K562 (cell line): ENCODE data around the gene VPS9D1. TPM values are rescaled to one million over a fixed set of nuclear protein-coding genes. Genes with fewer than 3 reads are reported as not detected.

Source experiments
- ATAC-seq: fragments of 200-7000 bp; cut with Tn5 transposase; 3 replicates; pipeline ENCODE4 v1.9.1; 2020; ENCODE audit warnings: moderate library complexity
- BruUV-seq: library from RNA; stranded (reverse); fragments of 400-500 nt; replicated peaks from 2 replicates; lab custom pipeline; 2021; lab: Mats Ljungman, UMichigan
- CTCF ChIA-PET: fragments of 300-600 bp; formaldehyde crosslinking; extraction: SDS; loops from one replicate; lab custom pipeline; 2021; ENCODE audit warnings: low intra/inter-chr PET ratio; lab: Yijun Ruan, JAX
- POLR2A ChIA-PET: fragments of 300-600, 350-650 bp; sonication (Branson Sonifier 250); formaldehyde crosslinking; extraction: SDS; loops from one replicate; lab custom pipeline; 2021; ENCODE audit warnings: antibody characterized with exemption, inconsistent platforms; lab: Yijun Ruan, JAX
- DNase-seq, 4 experiments: peaks; one replicate each; pipeline versions ENCODE4 v3.0.0 to v3.0.0-alpha.2; 2011 to 2018; ENCODE audit warnings: low spot score in 3 of 4, mixed read lengths in 3 of 4; ENCODE audit errors: extremely low read depth in 1 of 4
- FAIRE-seq: peaks from 2 replicates; lab custom pipeline; 2011; peaks lifted over from hg19 to GRCh38; lab: Jason Lieb, UNC
- H2AFZ ChIP-seq: 2 replicates; pipeline ENCODE4 v1.6.0; 2011; ENCODE audit warnings: low read depth, low read length, control low read depth, inconsistent platforms
- H3K27ac ChIP-seq: fragments of 200-600 bp; 3 replicates; pipeline ENCODE4 v1.8.0; 2011; ENCODE audit warnings: low read depth, mild to moderate bottlenecking, control low read depth, inconsistent platforms, low read length, moderate library complexity, mixed read lengths; ENCODE audit errors: extremely low read depth
- H3K27me3 ChIP-seq, 2 experiments: fragments of 300-600 bp in 1 of 2; 2 replicates in 1 of 2; 3 replicates in 1 of 2; pipeline versions ENCODE4 v1.6.0 to v1.8.0; 2011; ENCODE audit warnings: inconsistent platforms in 2 of 2, low read length in 2 of 2, mild to moderate bottlenecking in 1 of 2, mixed read lengths in 1 of 2, moderate library complexity in 1 of 2; ENCODE audit not compliant: control insufficient read depth in 2 of 2, insufficient read depth in 2 of 2
- H3K36me3 ChIP-seq: fragments of 300-600 bp; 3 replicates; pipeline ENCODE4 v1.8.0; 2011; ENCODE audit warnings: mild to moderate bottlenecking, low read length, inconsistent platforms; ENCODE audit not compliant: control insufficient read depth, insufficient read depth
- H3K4me1 ChIP-seq, 2 experiments: fragments of 200-600 bp in 1 of 2; replicated peaks in 1 of 2; 2 replicates in 1 of 2; 3 replicates in 1 of 2; pipeline versions ENCODE4 v1.5.1 to v1.8.0; 2011; ENCODE audit warnings: inconsistent platforms in 2 of 2, low read length in 2 of 2, mild to moderate bottlenecking in 1 of 2, mixed read lengths in 1 of 2, moderate library complexity in 1 of 2; ENCODE audit not compliant: control insufficient read depth in 2 of 2, insufficient read depth in 2 of 2
- H3K4me2 ChIP-seq: 2 replicates; pipeline ENCODE4 v1.6.1; 2011; ENCODE audit warnings: low read length, control low read depth, inconsistent platforms, mixed read lengths; ENCODE audit not compliant: insufficient read depth
- H3K4me3 ChIP-seq: fragments of 200-600 bp; sonication (generic), shearing (Covaris generic); 2 replicates; pipeline ENCODE4 v1.5.1; 2016; ENCODE audit warnings: control low read depth, inconsistent platforms
- H3K79me2 ChIP-seq: fragments of 200-600 bp; 3 replicates; pipeline ENCODE4 v1.8.0; 2011; ENCODE audit warnings: low read length, inconsistent platforms; ENCODE audit not compliant: control insufficient read depth, insufficient read depth
- H3K9ac ChIP-seq, 2 experiments: 2 replicates each; pipeline versions ENCODE4 v1.6.0 to v1.6.1; 2011; ENCODE audit warnings: low read depth in 2 of 2, low read length in 2 of 2, control low read depth in 1 of 2, inconsistent platforms in 1 of 2, mild to moderate bottlenecking in 1 of 2, mixed read lengths in 1 of 2; ENCODE audit not compliant: insufficient read depth in 1 of 2
- H3K9me1 ChIP-seq: one replicate; pipeline ENCODE4 v1.6.0; 2011; ENCODE audit warnings: inconsistent platforms, mild to moderate bottlenecking, low read length, moderate library complexity; ENCODE audit not compliant: control insufficient read depth, insufficient read depth
- H3K9me3 ChIP-seq: replicated peaks from 2 replicates; pipeline ENCODE4 v1.5.1; 2011; ENCODE audit warnings: low read depth, low read length, inconsistent platforms; ENCODE audit not compliant: control insufficient read depth, insufficient read depth
- H4K20me1 ChIP-seq: replicated peaks from 2 replicates; pipeline ENCODE4 v1.6.1; 2011; ENCODE audit warnings: low read length, inconsistent platforms, mixed read lengths; ENCODE audit not compliant: control insufficient read depth, insufficient read depth
- CBX5 ChIP-seq: IDR thresholded peaks from 2 replicates; pipeline ENCODE4 v1.6.1; 2014; ENCODE audit warnings: low read depth, borderline replicate concordance
- FIP1L1 ChIP-seq: fragments of 200-400 bp; formaldehyde crosslinking; IDR thresholded peaks from 2 replicates; pipeline ENCODE4 v1.6.1; 2018; ENCODE audit warnings: mild to moderate bottlenecking, low read depth, low read length; ENCODE audit not compliant: poor library complexity, severe bottlenecking
- HNRNPL ChIP-seq: fragments of 200-400 bp; formaldehyde crosslinking; IDR thresholded peaks from 2 replicates; pipeline ENCODE4 v1.6.1; 2017; ENCODE audit warnings: low read depth, mild to moderate bottlenecking, low read length
- NKRF ChIP-seq: fragments of 450-650 bp; IDR thresholded peaks from 2 replicates; pipeline ENCODE4 v1.6.1; 2016; ENCODE audit warnings: borderline replicate concordance
- POLR2A ChIP-seq: fragments of 450-650 bp; conservative IDR thresholded peaks from 2 replicates; pipeline ENCODE4 v1.6.1; 2016
- POLR2G ChIP-seq: fragments of 200-400 bp; formaldehyde crosslinking; IDR thresholded peaks from 2 replicates; pipeline ENCODE4 v1.6.1; 2017; ENCODE audit warnings: low read depth, mild to moderate bottlenecking, antibody characterized with exemption, low read length, moderate library complexity
- RBFOX2 ChIP-seq: fragments of 200-400 bp; formaldehyde crosslinking; IDR thresholded peaks from 2 replicates; pipeline ENCODE4 v1.6.1; 2017; ENCODE audit warnings: low read depth, mild to moderate bottlenecking, low read length, moderate library complexity
- RBM22 ChIP-seq: fragments of 200-400 bp; formaldehyde crosslinking; IDR thresholded peaks from 2 replicates; pipeline ENCODE4 v1.6.1; 2018; ENCODE audit warnings: low read length, low read depth; ENCODE audit not compliant: poor library complexity, severe bottlenecking
- SAP30 ChIP-seq: fragments of 200-600 bp; sonication (generic); IDR thresholded peaks from 2 replicates; pipeline ENCODE4 v1.6.1; 2012; ENCODE audit warnings: borderline replicate concordance, low read depth, mild to moderate bottlenecking, moderate library complexity, low read length, control low read depth, inconsistent platforms; ENCODE audit not compliant: insufficient read depth, poor library complexity, severe bottlenecking
- SUPT5H ChIP-seq: fragments of 450-650 bp; IDR thresholded peaks from 2 replicates; pipeline ENCODE4 v1.6.1; 2016
- TBP ChIP-seq: optimal IDR thresholded peaks from 2 replicates; pipeline ENCODE3; 2011; ENCODE audit warnings: low read depth, low read length, improper control_type of control experiment
- TFAM ChIP-seq: fragments of 250-450 bp; sonication (Bioruptor Pico); conservative IDR thresholded peaks from 2 replicates; pipeline ENCODE4 v1.5.0; 2021; ENCODE audit warnings: mild to moderate bottlenecking, moderate library complexity
- ZBTB33 ChIP-seq: sonication (generic); formaldehyde crosslinking; IDR thresholded peaks from 2 replicates; pipeline ENCODE4 v1.8.1; 2023; ENCODE audit warnings: mild to moderate bottlenecking, missing genetic modification reagents
- ZEB2 ChIP-seq: fragments of 450-650 bp; IDR thresholded peaks from 2 replicates; pipeline ENCODE4 v1.6.1; 2016
- ZKSCAN8 ChIP-seq: fragments of 200-800 bp; sonication (Bioruptor generic); IDR thresholded peaks from 2 replicates; pipeline ENCODE4 v1.6.1; 2016; ENCODE audit warnings: missing genetic modification characterization, missing compliant biosample characterization
- ZNF444 ChIP-seq: fragments of 250-450 bp; sonication (Bioruptor Pico); IDR thresholded peaks from 2 replicates; pipeline ENCODE4 v1.4.0; 2020; ENCODE audit warnings: mild to moderate bottlenecking, moderate library complexity
- ZNF445 ChIP-seq: fragments of 250-450 bp; sonication (Bioruptor Pico); IDR thresholded peaks from 2 replicates; pipeline ENCODE4 v1.4.0; 2020; ENCODE audit warnings: low read depth, mild to moderate bottlenecking, moderate library complexity
- WGBS: fragments of 100-300 bp; shearing (Covaris generic); methylation state at CpG from one replicate; pipeline ENCODE4 v1.1.6; 2016; ENCODE audit warnings: low coverage, mixed read lengths; ENCODE audit not compliant: insufficient coverage; ENCODE audit errors: missing lambda C conversion rate; 5-methylcytosine and 5-hydroxymethylcytosine counted together
- in situ Hi-C: fragments of 300-500 bp; cut with MboI; formaldehyde crosslinking; loops from 4 replicates; pipeline ENCODE4 v1.15.0; 2018; ENCODE audit warnings: inconsistent platforms, mixed read lengths
- intact Hi-C: fragments of 100-400 bp; cut with micrococcal nuclease; formaldehyde crosslinking; loops from 2 replicates; pipeline ENCODE4 v1.14.2; 2022
- polyA plus RNA-seq, 8 experiments: library from polyadenylated mRNA; depleted of rRNA in 4 of 8; stranded (reverse) in 5 of 8; unstranded in 3 of 8; fragments of >200 nt; fragmentation: Nextera tagmentation in 2 of 8; fragmentation: Illumina TruSeq in 1 of 8; extraction: Ambion mirVana in 2 of 8; extraction: Trizol in 1 of 8; gene quantifications; 2 replicates each; pipeline versions ENCODE4 v1.2.1 to v1.2.3, GENCODE V29; 2011 to 2014; ENCODE audit warnings: inconsistent platforms in 1 of 8, missing spikeins in 1 of 8
- total RNA-seq, 7 experiments: library from RNA; depleted of rRNA in 6 of 7; stranded (reverse); fragments of >200 nt in 6 of 7; fragmentation: Illumina TruSeq in 2 of 7; extraction: Trizol in 2 of 7; gene quantifications; 2 replicates each; pipeline versions ENCODE4 v1.2.1 to v1.2.3, GENCODE V29; 2011 to 2021; ENCODE audit warnings: low replicate concordance in 1 of 7

The VPS9D1 gene
- total and polyA plus RNA-seq, 9 of the 15 experiments (the other 6 are each of a cell fraction or from before 2014, with no cell fraction given): 0.33 to 3.1 (median 1.1) TPM

GRCh38 chr16:89693931-89694783 lies 26.5 kb downstream of the VPS9D1 start:
- intact Hi-C loops (no loop called here), in situ Hi-C loops (no loop called here)
- BruUV-seq: no TSS peak
- ATAC-seq (no peak), DNase-seq (no peak), FAIRE-seq (no peak)
- Histone ChIP-seq H3K4me3 (no peak overlapping the region), H3K9me1 (peaks cover 11% of the 10 kb centered on the region), H3K4me1 (peaks cover 0 to 50% of the 10 kb centered on the region in 2 experiments; a peak in 3 of 5 replicates), H3K36me3 (peaks cover 83% of the 10 kb centered on the region), H3K4me2 (no peak overlapping the region), H4K20me1 (no peaks in the 10 kb centered on the region), H3K9me3 (no peaks in the 10 kb centered on the region), H3K27ac (no peak overlapping the region), H2AFZ (no peak overlapping the region), H3K9ac (0 out of 4 replicates have a peak overlapping the region, but pooled peaks of 1 of the 2 experiments have one; percentile 40), H3K27me3 (no peaks in the 10 kb centered on the region), H3K79me2 (peaks cover 3% of the 10 kb centered on the region; the same call in 2 of the 3 replicates)
- CTCF ChIA-PET: no interaction called here
- TF ChIP-seq RBM22: peak; percentile 71
- peak; percentile 61; the same call in 1 of the 2 replicates for TF ChIP-seq HNRNPL
- TF ChIP-seq SUPT5H: 0 out of 2 replicates have a peak, but pooled peaks have one; percentile 36
- peak; percentile 58 for TF ChIP-seq POLR2A
- no peak for TF ChIP-seq ZNF444 (CRISPR knock-in tag)
- TF ChIP-seq RBFOX2: peak; percentile 32; the same call in 1 of the 2 replicates
- TF ChIP-seq ZNF445 (CRISPR knock-in tag): no peak
- no peak for TF ChIP-seq FIP1L1
- no peak for TF ChIP-seq TFAM (CRISPR knock-in tag)
- TF ChIP-seq ZBTB33 (CRISPR knock-in tag): peak; percentile 30; the same call in 1 of the 2 replicates
- no peak for TF ChIP-seq SAP30
- no peak for TF ChIP-seq NKRF
- no peak for TF ChIP-seq ZEB2
- no peak for TF ChIP-seq ZKSCAN8
- TF ChIP-seq TBP: no peak
- TF ChIP-seq CBX5: no peak
- peak; percentile 59; the same call in 1 of the 2 replicates for TF ChIP-seq POLR2G
- POLR2A ChIA-PET: interaction anchor here (0.6 to 1.5 kb wide), 5 partner anchors 7 to 117 kb away, joined by 3 to 8 read pairs (median 3); partner anchors contain the start of gene CDK10
- 91% methylated on average over 31 of the region's 32 CpGs for WGBS
